HG03520 (cell line): ENCODE data around the gene ALOX12B.
"Not testable (repeated sequence)": the region's sequence is repeated elsewhere in the genome, so short reads cannot be mapped to it uniquely, and the experiment has no call there.

Source experiments
- ATAC-seq: cut with Tn5 transposase; IDR thresholded peaks from one replicate; pipeline ENCODE4 v1.9.1; 2021; ENCODE audit warnings: mild to moderate bottlenecking, moderate library complexity; ENCODE audit not compliant: unreplicated experiment

ALOX12B gene

GRCh38 chr17:8067806-8068205, 19.7 kb downstream of the ALOX12B start:
- no peak for ATAC-seq

GRCh38 chr17:8066841-8067775, 20.4 kb downstream of the ALOX12B start:
- ATAC-seq = no peak

GRCh38 chr17:8064561-8065019, 22.9 kb downstream of the ALOX12B start:
- no peak for ATAC-seq

- no peak for ATAC-seq
Observed at GRCh38 chr17:8063761-8064534, 23.6 kb downstream of the ALOX12B start.

- ATAC-seq = no peak
Observed at GRCh38 chr17:8062807-8063483, 24.6 kb downstream of the ALOX12B start.

- ATAC-seq = no peak
Observed at GRCh38 chr17:8062435-8062806, 25.1 kb downstream of the ALOX12B start.

GRCh38 chr17:8061851-8062250, 25.7 kb downstream of the ALOX12B start:
- not testable (repeated sequence) for ATAC-seq

- no peak for ATAC-seq
Observed at GRCh38 chr17:8060274-8060673, 27.2 kb downstream of the ALOX12B start.

- ATAC-seq = no peak
Observed at GRCh38 chr17:8059131-8059530, 28.4 kb downstream of the ALOX12B start.

- no peak for ATAC-seq
Observed at GRCh38 chr17:8057691-8058114, 29.8 kb downstream of the ALOX12B start.

- no peak for ATAC-seq
Observed at GRCh38 chr17:8056976-8057625, 30.4 kb downstream of the ALOX12B start.

GRCh38 chr17:8056232-8056975, 31.1 kb downstream of the ALOX12B start:
- ATAC-seq = no peak

- ATAC-seq = no peak
Observed at GRCh38 chr17:8055851-8056231, 31.7 kb downstream of the ALOX12B start.

- no peak for ATAC-seq
Observed at GRCh38 chr17:8053600-8053999, 33.9 kb downstream of the ALOX12B start.

GRCh38 chr17:8052256-8053252, 35.0 kb downstream of the ALOX12B start:
- no peak for ATAC-seq

- ATAC-seq = no peak
Observed at GRCh38 chr17:8051831-8052230, 35.7 kb downstream of the ALOX12B start.

- no peak for ATAC-seq
Observed at GRCh38 chr17:8048736-8049135, 38.8 kb downstream of the ALOX12B start.

- ATAC-seq = no peak
Observed at GRCh38 chr17:8048236-8048635, 39.3 kb downstream of the ALOX12B start.

GRCh38 chr17:8047769-8048110, 39.8 kb downstream of the ALOX12B start:
- ATAC-seq = no peak
